ENCODE data around the gene ATG2A. TPM values are rescaled to one million over a fixed set of nuclear protein-coding genes. Genes with fewer than 3 reads are reported as not detected.

The ATG2A gene
- total and polyA plus RNA-seq, 10 of the 15 experiments (the other 5 are each of a cell fraction or from before 2014, with no cell fraction given) = 0.08 to 19.0 (median 4.6) TPM

DNA sequence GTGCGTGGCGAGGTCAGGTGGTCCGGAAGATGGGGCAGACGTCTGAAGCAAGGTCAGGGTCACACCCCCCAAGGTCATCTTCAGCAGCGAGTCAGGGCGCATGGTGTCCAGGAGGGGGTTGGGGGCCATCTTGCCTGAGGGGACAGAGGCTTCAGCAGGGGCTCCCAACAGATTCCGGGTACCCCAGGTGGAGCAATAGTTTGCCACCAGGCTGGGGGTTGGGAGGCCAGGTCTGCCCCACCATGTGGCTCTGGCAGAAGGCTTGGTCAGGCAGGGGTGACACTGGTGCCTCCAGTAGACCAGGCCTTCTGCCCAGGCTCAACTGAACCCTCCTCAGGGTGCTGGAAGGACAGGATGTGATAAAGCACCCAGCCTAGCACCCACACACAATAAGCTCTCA, 5.9 kb downstream of the ATG2A start (continued):
- TF ChIP-seq STAT3 (IDR thresholded peaks at IDR 0.05; ENCODE audit: low read depth, low read length) (no peak), BACH1 (IDR thresholded peaks at IDR 0.05; ENCODE audit: borderline replicate concordance) (no peak), SUPT20H (IDR thresholded peaks at IDR 0.05; ENCODE audit: borderline replicate concordance, control insufficient read depth, low read depth, low read length) (no peak)
- TF ChIP-seq, protein P1, sequence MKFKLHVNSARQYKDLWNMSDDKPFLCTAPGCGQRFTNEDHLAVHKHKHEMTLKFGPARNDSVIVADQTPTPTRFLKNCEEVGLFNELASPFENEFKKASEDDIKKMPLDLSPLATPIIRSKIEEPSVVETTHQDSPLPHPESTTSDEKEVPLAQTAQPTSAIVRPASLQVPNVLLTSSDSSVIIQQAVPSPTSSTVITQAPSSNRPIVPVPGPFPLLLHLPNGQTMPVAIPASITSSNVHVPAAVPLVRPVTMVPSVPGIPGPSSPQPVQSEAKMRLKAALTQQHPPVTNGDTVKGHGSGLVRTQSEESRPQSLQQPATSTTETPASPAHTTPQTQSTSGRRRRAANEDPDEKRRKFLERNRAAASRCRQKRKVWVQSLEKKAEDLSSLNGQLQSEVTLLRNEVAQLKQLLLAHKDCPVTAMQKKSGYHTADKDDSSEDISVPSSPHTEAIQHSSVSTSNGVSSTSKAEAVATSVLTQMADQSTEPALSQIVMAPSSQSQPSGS (IDR thresholded peaks at IDR 0.05; ENCODE audit: low read length) = no peak
- TF ChIP-seq, protein P2, sequence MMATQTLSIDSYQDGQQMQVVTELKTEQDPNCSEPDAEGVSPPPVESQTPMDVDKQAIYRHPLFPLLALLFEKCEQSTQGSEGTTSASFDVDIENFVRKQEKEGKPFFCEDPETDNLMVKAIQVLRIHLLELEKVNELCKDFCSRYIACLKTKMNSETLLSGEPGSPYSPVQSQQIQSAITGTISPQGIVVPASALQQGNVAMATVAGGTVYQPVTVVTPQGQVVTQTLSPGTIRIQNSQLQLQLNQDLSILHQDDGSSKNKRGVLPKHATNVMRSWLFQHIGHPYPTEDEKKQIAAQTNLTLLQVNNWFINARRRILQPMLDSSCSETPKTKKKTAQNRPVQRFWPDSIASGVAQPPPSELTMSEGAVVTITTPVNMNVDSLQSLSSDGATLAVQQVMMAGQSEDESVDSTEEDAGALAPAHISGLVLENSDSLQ (IDR thresholded peaks at IDR 0.05) = no peak

DNA sequence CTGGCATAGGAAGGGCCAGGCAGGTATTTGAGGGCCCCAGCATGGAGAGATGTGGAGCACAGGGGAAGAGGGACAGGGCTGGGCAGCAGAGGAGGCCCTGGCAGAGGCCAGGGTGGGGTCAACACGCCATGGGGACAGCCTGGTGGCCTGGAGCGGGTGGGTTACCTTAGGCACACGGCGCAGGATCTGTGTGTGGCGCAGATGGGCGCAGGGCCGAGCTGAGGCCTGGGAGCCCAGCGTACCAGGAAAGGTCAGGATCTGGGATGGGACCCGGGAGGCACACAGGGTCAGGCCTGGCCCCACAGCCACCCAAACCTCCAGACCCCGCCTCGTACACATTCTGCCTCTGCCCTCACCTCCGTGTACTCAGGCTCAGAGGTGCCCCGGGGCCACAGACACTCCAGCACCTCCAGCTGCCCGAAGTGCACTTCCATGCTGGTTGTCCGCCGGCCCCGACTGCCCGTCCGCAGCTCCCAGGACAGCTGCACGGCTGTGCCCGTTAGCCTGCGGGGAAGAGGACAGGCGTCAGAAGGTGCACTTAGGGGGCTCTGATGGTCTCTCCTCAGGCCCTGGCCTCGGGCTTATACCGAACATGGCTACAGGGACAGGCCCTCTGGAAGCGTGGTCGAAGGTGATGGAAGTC, 6.4 kb downstream of the ATG2A start:
- CTCF ChIA-PET = interaction anchor here (1.6 kb wide), 1 partner anchor 63 kb away, joined by 4 read pairs; no protein-coding TSS in a partner anchor
- H3K27me3 ChIP-seq (replicated peaks in 1 of 2; ENCODE audit: control insufficient read depth in 2 of 2, insufficient read depth in 2 of 2, low read length in 1 of 2) = no peaks in the 10 kb centered on the region
- H3K9ac ChIP-seq (ENCODE audit: control insufficient read depth, insufficient read depth, low read length) = no peak overlapping the region
- SMC1A ChIA-PET (ENCODE audit: uncharacterized antibody, unreplicated experiment) = no interaction called here
- no peaks in the 10 kb centered on the region; the same call in 1 of the 2 replicates for H3K79me2 ChIP-seq (ENCODE audit: control insufficient read depth, insufficient read depth, low read length)
- H3K4me3 ChIP-seq = no peak overlapping the region
- FAIRE-seq (no peak), ATAC-seq (no peak), DNase-seq (ENCODE audit: low read depth, low spot score) (no peak)
- RAD21 ChIA-PET (ENCODE audit: unreplicated experiment) = no interaction called here
- H4K20me1 ChIP-seq (ENCODE audit: control insufficient read depth, insufficient read depth) = no peaks in the 10 kb centered on the region
- intact Hi-C loops (cut with micrococcal nuclease; ENCODE audit: unreplicated experiment) = no loop called here
- H2AFZ ChIP-seq (ENCODE audit: control insufficient read depth, low read depth, low read length) = no peak overlapping the region
- H3K4me2 ChIP-seq (ENCODE audit: control insufficient read depth, insufficient read depth) = no peak overlapping the region
- no peaks in the 10 kb centered on the region; the same call in 1 of the 2 replicates for H3K4me1 ChIP-seq (ENCODE audit: control insufficient read depth, insufficient read depth, low read length)
- H3K36me3 ChIP-seq (ENCODE audit: control insufficient read depth in 2 of 2, insufficient read depth in 2 of 2, low read length in 1 of 2) = peaks cover 0 to 7% of the 10 kb centered on the region in 2 experiments; a peak in 3 of 4 replicates
- in situ Hi-C loops (cut with MboI) = no loop called here
- TF ChIP-seq, protein P3, sequence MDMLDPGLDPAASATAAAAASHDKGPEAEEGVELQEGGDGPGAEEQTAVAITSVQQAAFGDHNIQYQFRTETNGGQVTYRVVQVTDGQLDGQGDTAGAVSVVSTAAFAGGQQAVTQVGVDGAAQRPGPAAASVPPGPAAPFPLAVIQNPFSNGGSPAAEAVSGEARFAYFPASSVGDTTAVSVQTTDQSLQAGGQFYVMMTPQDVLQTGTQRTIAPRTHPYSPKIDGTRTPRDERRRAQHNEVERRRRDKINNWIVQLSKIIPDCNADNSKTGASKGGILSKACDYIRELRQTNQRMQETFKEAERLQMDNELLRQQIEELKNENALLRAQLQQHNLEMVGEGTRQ (IDR thresholded peaks at IDR 0.05; ENCODE audit: borderline replicate concordance, low read depth, low read length) = no peak
- TF ChIP-seq YY1 (IDR thresholded peaks at IDR 0.05; ENCODE audit: low read depth, low read length) (no peak), TAF1 (IDR thresholded peaks at IDR 0.05; ENCODE audit: borderline replicate concordance, low read depth, low read length) (no peak), CBX3 (IDR thresholded peaks at IDR 0.05; ENCODE audit: borderline replicate concordance, low read depth) (no peak), SUPT20H (IDR thresholded peaks at IDR 0.05; ENCODE audit: borderline replicate concordance, control insufficient read depth, low read depth, low read length) (no peak)
- H3K9me3 ChIP-seq (replicated peaks; ENCODE audit: control insufficient read depth, insufficient read depth, low read length) = no peaks in the 10 kb centered on the region
- BruUV-seq (replicated peaks) = no TSS peak
- POLR2A ChIA-PET = interaction anchor here (0.5 kb wide), 1 partner anchor 169 kb away, joined by 4 read pairs; no protein-coding TSS in a partner anchor
- whole genome bisulfite sequencing (ENCODE audit: insufficient coverage, insufficient replicate concordance, low lambda C conversion rate, missing lambda C conversion rate) = 90% methylated on average over 24 of the region's 27 CpGs
- H3K27ac ChIP-seq (ENCODE audit: control insufficient read depth, insufficient read depth) = no peak overlapping the region
